ENCODE measurements around the gene MMD2. TPM values are rescaled to one million over a fixed set of nuclear protein-coding genes. Genes with fewer than 3 reads are reported as not detected.

The MMD2 gene
- total and polyA plus RNA-seq, 2 experiments from 2014 or later, result 0.11 to 0.38 TPM

DNA sequence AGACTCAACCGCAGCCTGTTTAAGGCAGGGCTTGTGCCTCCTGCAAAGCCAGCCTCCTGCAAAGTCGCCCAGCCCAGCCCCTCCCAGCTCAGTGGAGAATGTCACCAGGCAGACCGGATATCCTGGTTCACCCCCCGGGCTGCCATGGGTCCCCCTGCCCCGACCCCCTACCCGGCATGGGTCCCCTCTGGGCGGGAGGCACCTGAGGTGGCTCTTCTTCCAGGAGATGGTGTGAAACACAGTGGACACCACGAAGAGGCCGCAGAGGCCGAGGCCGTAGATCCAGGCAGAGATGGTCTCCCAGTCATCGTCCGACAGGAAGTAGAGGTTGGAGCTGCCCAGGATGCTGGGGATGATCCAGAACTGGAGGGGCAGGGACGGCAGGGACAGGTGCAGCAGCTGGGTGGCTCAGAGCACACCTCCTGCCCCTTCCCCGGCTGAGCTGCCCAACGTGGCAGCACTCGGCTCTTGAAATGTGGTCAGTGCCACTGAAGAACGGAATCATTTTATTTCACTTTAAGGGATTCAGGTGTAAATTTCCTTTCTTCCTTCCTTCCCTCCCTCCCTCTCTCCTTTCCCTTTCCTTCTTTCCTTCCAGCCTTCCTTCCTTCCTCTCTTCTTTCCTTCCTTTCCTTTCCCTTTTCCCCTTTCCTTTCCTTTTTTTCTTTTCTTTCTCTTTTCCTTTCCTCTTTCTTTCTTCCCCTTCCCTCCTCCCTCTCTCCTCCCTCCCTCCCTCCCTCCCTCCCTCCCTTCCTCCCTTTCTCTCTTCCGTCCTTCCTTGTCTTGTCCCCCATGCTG is 38.8 kb downstream of the MMD2 start:
- Histone ChIP-seq H3K27me3 (ENCODE audit: insufficient read depth) (no peaks in the 10 kb centered on the region), H3K4me1 (ENCODE audit: insufficient read depth) (no peaks in the 10 kb centered on the region), H4K20me1 (replicated peaks; ENCODE audit: insufficient read depth) (no peaks in the 10 kb centered on the region), H3K9me2 (ENCODE audit: insufficient read depth) (no peaks in the 10 kb centered on the region), H3K27ac (ENCODE audit: low read depth) (no peak overlapping the region), H3K4me3 (no peak overlapping the region), H3K79me2 (replicated peaks; ENCODE audit: insufficient read depth) (no peaks in the 10 kb centered on the region), H3K36me3 (ENCODE audit: insufficient read depth) (no peaks in the 10 kb centered on the region), H3F3A (replicated peaks; ENCODE audit: low read depth) (no peaks in the 10 kb centered on the region), H2AFZ (no peak overlapping the region), H3K4me2 (no peak overlapping the region)
- H3K36me3 Mint-ChIP-seq (ENCODE audit: low read depth), result no peaks in the 10 kb centered on the region
- peaks cover 4% of the 10 kb centered on the region for H3K27me3 Mint-ChIP-seq (ENCODE audit: insufficient read depth, low read depth, poor library complexity)
- TF ChIP-seq, protein P1, sequence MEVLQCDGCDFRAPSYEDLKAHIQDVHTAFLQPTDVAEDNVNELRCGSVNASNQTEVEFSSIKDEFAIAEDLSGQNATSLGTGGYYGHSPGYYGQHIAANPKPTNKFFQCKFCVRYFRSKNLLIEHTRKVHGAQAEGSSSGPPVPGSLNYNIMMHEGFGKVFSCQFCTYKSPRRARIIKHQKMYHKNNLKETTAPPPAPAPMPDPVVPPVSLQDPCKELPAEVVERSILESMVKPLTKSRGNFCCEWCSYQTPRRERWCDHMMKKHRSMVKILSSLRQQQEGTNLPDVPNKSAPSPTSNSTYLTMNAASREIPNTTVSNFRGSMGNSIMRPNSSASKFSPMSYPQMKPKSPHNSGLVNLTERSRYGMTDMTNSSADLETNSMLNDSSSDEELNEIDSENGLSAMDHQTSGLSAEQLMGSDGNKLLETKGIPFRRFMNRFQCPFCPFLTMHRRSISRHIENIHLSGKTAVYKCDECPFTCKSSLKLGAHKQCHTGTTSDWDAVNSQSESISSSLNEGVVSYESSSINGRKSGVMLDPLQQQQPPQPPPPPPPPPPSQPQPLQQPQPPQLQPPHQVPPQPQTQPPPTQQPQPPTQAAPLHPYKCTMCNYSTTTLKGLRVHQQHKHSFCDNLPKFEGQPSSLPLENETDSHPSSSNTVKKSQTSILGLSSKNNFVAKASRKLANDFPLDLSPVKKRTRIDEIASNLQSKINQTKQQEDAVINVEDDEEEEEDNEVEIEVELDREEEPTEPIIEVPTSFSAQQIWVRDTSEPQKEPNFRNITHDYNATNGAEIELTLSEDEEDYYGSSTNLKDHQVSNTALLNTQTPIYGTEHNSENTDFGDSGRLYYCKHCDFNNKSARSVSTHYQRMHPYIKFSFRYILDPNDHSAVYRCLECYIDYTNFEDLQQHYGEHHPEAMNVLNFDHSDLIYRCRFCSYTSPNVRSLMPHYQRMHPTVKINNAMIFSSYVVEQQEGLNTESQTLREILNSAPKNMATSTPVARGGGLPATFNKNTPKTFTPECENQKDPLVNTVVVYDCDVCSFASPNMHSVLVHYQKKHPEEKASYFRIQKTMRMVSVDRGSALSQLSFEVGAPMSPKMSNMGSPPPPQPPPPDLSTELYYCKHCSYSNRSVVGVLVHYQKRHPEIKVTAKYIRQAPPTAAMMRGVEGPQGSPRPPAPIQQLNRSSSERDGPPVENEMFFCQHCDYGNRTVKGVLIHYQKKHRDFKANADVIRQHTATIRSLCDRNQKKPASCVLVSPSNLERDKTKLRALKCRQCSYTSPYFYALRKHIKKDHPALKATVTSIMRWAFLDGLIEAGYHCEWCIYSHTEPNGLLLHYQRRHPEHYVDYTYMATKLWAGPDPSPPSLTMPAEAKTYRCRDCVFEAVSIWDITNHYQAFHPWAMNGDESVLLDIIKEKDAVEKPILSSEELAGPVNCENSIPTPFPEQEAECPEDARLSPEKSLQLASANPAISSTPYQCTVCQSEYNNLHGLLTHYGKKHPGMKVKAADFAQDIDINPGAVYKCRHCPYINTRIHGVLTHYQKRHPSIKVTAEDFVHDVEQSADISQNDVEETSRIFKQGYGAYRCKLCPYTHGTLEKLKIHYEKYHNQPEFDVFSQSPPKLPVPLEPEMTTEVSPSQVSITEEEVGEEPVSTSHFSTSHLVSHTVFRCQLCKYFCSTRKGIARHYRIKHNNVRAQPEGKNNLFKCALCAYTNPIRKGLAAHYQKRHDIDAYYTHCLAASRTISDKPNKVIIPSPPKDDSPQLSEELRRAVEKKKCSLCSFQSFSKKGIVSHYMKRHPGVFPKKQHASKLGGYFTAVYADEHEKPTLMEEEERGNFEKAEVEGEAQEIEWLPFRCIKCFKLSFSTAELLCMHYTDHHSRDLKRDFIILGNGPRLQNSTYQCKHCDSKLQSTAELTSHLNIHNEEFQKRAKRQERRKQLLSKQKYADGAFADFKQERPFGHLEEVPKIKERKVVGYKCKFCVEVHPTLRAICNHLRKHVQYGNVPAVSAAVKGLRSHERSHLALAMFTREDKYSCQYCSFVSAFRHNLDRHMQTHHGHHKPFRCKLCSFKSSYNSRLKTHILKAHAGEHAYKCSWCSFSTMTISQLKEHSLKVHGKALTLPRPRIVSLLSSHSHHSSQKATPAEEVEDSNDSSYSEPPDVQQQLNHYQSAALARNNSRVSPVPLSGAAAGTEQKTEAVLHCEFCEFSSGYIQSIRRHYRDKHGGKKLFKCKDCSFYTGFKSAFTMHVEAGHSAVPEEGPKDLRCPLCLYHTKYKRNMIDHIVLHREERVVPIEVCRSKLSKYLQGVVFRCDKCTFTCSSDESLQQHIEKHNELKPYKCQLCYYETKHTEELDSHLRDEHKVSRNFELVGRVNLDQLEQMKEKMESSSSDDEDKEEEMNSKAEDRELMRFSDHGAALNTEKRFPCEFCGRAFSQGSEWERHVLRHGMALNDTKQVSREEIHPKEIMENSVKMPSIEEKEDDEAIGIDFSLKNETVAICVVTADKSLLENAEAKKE (CRISPR knock-in tag; IDR thresholded peaks at IDR 0.05), result no peak
- TF ChIP-seq NANOG (IDR thresholded peaks at IDR 0.05; ENCODE audit: borderline replicate concordance) (no peak), STAT1 (IDR thresholded peaks at IDR 0.05; ENCODE audit: unreplicated experiment) (no peak), POLR2AphosphoS5 (IDR thresholded peaks at IDR 0.05; ENCODE audit: low read depth) (no peak), EZH2 (IDR thresholded peaks at IDR 0.05; ENCODE audit: low read depth, unreplicated experiment) (no peak), EZH2phosphoT487 (IDR thresholded peaks at IDR 0.05; ENCODE audit: unreplicated experiment) (no peak), ZNF114 (CRISPR knock-in tag; IDR thresholded peaks at IDR 0.05) (no peak), JUNB (IDR thresholded peaks at IDR 0.05; ENCODE audit: unreplicated experiment) (no peak), CREB1 (CRISPR knock-in tag; IDR thresholded peaks at IDR 0.05; ENCODE audit: low read depth) (no peak), ZNF331 (CRISPR knock-in tag; IDR thresholded peaks at IDR 0.05; ENCODE audit: low read depth) (no peak)
- TF ChIP-seq, protein P2, sequence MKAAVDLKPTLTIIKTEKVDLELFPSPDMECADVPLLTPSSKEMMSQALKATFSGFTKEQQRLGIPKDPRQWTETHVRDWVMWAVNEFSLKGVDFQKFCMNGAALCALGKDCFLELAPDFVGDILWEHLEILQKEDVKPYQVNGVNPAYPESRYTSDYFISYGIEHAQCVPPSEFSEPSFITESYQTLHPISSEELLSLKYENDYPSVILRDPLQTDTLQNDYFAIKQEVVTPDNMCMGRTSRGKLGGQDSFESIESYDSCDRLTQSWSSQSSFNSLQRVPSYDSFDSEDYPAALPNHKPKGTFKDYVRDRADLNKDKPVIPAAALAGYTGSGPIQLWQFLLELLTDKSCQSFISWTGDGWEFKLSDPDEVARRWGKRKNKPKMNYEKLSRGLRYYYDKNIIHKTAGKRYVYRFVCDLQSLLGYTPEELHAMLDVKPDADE (IDR thresholded peaks at IDR 0.05), result no peak
- TF ChIP-seq, protein P3, sequence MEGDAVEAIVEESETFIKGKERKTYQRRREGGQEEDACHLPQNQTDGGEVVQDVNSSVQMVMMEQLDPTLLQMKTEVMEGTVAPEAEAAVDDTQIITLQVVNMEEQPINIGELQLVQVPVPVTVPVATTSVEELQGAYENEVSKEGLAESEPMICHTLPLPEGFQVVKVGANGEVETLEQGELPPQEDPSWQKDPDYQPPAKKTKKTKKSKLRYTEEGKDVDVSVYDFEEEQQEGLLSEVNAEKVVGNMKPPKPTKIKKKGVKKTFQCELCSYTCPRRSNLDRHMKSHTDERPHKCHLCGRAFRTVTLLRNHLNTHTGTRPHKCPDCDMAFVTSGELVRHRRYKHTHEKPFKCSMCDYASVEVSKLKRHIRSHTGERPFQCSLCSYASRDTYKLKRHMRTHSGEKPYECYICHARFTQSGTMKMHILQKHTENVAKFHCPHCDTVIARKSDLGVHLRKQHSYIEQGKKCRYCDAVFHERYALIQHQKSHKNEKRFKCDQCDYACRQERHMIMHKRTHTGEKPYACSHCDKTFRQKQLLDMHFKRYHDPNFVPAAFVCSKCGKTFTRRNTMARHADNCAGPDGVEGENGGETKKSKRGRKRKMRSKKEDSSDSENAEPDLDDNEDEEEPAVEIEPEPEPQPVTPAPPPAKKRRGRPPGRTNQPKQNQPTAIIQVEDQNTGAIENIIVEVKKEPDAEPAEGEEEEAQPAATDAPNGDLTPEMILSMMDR (conservative IDR thresholded peaks at IDR 0.05; ENCODE audit: low read depth in 2 of 2), result no peak
- TF ChIP-seq, protein P4, sequence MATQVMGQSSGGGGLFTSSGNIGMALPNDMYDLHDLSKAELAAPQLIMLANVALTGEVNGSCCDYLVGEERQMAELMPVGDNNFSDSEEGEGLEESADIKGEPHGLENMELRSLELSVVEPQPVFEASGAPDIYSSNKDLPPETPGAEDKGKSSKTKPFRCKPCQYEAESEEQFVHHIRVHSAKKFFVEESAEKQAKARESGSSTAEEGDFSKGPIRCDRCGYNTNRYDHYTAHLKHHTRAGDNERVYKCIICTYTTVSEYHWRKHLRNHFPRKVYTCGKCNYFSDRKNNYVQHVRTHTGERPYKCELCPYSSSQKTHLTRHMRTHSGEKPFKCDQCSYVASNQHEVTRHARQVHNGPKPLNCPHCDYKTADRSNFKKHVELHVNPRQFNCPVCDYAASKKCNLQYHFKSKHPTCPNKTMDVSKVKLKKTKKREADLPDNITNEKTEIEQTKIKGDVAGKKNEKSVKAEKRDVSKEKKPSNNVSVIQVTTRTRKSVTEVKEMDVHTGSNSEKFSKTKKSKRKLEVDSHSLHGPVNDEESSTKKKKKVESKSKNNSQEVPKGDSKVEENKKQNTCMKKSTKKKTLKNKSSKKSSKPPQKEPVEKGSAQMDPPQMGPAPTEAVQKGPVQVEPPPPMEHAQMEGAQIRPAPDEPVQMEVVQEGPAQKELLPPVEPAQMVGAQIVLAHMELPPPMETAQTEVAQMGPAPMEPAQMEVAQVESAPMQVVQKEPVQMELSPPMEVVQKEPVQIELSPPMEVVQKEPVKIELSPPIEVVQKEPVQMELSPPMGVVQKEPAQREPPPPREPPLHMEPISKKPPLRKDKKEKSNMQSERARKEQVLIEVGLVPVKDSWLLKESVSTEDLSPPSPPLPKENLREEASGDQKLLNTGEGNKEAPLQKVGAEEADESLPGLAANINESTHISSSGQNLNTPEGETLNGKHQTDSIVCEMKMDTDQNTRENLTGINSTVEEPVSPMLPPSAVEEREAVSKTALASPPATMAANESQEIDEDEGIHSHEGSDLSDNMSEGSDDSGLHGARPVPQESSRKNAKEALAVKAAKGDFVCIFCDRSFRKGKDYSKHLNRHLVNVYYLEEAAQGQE (IDR thresholded peaks at IDR 0.05; ENCODE audit: unreplicated experiment), result no peak
- no peak overlapping the region for H3K4me3 Mint-ChIP-seq
- no peak for ATAC-seq
- no peak for DNase-seq (ENCODE audit: low spot score)
- peaks cover 22% of the 10 kb centered on the region for H3K9me3 Mint-ChIP-seq
- no peaks in the 10 kb centered on the region for H3K4me1 Mint-ChIP-seq
- H3K27ac Mint-ChIP-seq, result no peak overlapping the region

All from GM23338 (cell line).